Activated CD4-positive, alpha-beta T cell treated with anti-CD3 and anti-CD28 coated beads, Interleukin-2, amount 50 U/mL, for 1 hour (primary cell): Measurements from ENCODE around the gene ARHGAP45.

Experiments used
- DNase-seq: peaks from one replicate; pipeline ENCODE4 v3.0.0-alpha.2; 2020

ARHGAP45 gene

GRCh38 chr19:1070931-1071791 is 4.2 kb downstream of the ARHGAP45 start:
- DNase-seq: no peak

GRCh38 chr19:1072371-1073015 is 5.5 kb downstream of the ARHGAP45 start:
- no peak for DNase-seq

DNA sequence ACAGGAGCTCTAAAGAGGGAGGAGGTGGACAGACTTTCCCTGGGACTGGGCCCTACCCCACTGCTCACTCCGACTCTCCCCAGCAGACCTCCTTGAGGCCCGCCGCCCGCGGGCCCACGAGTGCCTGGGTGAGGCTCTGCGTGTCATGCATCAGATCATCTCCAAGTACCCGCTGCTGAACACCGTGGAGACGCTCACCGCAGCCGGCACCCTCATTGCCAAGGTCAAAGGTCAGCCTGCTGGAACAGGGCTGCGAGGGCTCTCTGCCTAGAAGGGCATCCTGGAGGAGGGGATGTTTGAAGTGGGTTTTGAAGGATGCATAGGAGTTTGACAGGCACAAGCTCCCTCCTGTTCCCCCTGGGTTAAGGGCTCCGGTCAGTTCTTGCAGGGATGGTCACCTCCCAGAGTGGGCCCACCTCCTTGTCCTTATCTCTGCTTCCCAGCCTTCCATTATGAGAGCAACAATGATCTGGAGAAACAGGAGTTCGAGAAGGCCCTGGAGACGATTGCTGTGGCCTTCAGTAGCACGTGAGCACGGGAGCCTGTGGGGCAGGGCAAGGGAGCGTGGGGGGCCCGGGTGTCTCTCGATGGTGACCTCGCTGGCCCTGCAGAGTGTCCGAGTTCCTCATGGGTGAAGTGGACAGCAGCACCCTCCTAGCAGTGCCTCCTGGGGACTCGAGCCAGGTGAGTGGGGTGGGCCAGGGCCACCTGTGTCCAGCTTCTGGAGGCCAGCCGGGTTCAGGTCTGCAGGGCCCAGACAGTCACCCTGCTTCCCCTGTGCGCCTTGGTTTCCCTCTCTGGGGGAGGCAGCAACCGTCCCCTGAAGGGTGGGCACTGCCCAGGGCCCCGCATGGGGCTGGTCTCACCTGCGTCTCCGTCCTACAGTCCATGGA is 6.3 kb downstream of the ARHGAP45 start:
- DNase-seq: no peak

DNA sequence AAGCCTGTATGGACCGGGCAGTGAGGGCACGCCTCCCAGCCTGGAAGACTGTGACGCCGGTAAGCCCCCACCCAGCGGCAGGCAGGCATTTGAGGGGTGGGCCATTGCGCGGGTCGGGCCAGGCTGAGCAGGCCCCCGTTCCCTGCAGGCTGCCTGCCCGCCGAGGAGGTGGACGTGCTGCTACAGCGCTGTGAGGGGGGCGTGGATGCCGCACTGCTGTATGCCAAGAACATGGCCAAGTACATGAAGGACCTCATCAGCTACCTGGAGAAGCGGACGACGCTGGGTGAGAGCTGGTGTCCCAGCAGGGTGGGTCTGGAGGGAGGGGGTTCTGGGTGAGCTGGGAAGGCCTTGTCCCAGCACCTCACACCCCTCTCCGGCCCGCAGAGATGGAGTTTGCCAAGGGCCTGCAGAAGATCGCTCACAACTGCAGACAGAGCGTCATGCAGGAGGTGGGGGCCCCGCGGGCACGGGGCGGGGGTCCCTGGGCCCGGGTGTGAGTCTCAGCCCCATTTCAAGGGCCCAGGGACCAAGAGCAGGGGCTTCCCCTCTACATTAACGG is 7.1 kb downstream of the ARHGAP45 start:
- DNase-seq: no peak

DNA sequence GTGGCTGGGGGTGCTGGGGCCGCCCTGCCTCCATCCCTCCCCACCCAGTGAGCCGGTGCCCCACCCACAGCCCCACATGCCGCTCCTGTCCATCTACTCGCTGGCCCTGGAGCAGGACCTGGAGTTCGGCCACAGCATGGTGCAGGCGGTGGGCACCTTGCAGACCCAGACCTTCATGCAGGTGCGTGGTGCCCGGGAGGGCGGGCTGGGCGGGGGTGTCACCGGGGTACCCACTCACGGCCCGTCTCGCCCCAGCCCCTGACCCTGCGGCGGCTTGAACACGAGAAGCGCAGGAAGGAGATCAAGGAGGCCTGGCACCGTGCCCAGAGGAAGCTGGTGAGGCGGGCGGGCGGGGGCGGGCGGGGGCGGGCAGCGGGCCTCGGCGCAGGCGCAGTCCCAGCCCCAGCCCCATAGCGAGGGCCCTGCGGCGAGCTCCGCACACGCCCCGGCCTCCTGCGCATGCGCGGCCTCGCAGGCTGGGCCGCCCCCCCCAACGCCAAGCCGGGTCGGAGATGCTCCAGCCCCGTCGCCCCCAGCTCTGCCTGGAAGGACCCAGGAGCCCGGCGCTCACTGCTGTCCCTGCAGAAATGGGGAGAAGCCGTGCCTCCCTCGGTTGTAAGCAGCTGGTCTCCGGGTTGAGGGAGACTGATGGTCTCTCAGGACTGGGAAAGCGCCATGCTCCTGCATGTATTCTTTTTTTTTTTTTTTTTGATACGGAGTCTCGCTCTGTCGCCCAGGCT is 7.7 kb downstream of the ARHGAP45 start:
- peak; percentile 98 for DNase-seq

DNA sequence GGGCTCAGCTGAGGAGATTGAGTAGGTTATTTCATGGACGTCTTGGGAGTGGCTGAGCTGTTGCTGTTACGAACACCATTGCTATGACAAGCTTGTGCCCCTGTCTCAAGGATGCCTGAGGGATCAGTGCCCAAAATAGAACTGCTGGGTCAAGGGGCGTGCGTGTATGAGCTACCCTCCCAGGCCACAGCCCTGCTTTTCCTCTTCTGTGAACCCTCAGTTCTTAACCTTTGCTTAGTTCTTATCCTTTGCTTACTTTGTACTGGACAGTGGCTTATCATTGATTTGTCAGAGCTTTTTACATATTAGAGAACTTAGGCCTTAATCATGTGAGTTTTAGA is 9.0 kb downstream of the ARHGAP45 start:
- no peak for DNase-seq

DNA sequence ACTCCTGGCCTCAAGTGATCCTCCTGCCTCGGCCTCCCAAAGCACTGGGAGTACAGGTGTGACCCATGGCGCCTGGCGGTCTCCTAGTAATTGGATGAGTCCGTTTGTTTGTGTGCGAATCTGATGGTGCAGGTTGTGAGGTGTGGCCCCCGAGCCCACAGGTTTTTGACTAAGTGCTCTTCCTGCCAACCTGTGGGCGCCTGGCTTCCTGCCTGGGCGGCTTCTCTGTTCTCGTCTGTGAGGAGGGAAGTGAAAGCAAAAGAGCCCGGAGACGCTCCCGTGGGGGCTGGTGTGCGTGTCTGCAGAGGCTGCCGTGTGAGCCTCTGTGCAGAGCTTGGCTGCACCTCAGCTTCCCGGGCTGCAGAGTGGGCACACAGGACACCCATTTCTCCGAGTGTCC is 10.0 kb downstream of the ARHGAP45 start:
- peak; percentile 91 for DNase-seq

DNA sequence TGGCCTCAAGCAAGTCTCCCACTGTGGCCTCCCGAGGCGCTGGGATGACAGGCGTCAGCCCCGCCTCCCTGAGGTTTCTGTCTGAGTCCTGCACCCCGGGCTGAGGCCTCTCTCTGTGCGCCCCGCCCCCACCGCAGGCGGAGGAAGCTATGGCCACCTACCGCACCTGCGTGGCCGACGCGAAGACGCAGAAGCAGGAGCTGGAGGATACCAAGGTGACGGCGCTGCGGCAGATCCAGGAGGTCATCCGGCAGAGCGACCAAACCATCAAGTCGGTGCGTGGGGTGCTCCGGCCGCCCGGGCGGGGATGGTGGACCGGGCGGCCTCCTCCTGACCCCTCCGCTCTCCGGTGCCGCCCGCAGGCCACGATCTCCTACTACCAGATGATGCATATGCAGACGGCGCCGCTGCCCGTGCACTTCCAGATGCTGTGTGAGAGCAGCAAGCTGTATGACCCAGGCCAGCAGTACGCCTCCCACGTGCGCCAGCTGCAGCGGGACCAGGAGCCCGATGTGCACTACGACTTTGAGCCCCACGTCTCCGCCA is 12.7 kb downstream of the ARHGAP45 start:
- peak; percentile 57 for DNase-seq

GRCh38 chr19:1080360-1081161 is 13.6 kb downstream of the ARHGAP45 start:
- DNase-seq: no peak

GRCh38 chr19:1081301-1082164 is 14.6 kb downstream of the ARHGAP45 start:
- no peak for DNase-seq

DNA sequence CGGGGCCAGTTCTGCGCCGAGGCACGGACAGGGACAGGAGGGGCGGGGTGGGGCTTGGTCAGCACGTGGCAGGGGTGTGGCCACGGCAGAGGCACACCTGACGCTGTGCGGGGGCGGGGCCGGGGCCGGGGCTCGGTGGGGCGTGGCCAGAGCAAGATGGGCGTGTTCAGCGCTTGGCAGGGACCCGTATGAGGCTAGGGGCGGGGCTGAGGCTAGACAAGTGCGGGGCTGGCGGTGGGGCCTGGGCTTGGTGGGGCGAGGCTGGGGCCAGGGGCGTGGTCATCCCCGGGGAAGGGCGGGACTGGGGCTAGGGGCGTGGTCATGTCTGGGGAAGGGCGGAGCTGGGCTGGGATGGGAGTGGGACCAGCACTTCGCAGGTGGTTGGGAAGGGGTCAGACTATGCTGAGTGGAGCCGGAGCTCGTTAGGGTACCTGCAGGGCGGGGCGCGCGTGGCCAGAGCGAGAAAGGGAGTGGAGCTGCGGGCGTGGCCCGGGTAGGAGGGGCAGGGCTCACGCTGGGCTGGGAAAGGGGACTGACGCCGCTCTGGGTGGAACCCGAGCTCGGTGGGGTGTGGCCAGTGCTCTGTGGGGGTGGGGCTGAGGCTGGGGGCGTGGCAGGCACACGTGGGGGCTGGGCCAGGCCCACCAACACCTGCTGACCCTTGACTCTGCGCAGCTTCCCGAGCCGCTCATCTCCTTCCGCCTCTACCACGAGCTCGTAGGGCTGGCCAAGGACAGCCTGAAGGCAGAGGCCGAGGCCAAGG is 15.4 kb downstream of the ARHGAP45 start:
- peak; percentile 89 for DNase-seq

GRCh38 chr19:1082928-1083816 is 16.2 kb downstream of the ARHGAP45 start:
- no peak for DNase-seq

DNA sequence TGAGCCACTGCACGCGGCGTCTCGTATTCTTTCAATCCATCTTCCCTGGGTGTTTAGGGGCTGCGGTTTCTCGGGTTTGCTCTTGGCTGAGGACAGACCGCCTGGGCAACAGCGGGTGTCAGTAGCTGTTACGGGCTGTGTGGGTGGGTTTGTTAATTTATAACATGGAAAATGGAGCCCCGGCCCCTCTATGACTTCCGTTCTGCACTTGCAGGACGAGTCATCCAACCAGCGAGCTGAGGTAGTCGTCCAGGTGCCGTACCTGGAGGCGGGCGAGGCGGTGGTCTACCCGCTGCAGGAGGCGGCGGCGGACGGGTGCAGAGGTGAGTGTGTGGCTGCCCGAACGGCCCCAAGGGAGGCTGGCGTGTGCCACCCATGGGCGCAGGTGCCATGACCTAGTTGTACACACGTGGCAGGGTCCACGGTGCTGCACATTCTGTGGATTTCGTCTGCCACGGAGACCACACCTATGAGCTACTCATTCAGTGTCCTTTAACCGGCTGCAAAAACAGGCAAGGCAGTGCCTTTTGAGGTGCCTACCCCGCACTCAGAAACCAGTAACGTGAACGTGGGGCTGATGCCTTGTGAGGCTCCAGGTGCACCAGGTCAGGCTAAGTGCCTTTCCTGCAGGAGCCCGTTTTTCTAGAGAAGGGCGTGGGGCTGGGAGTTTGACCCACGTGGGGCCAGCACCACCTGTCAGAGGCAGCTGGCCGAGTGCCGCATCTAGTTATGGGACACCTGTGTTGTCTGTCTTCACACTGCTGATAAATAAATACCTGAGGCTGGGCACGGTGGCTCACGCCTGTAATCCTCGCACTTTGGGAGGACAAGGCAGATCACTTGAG is 17.3 kb downstream of the ARHGAP45 start:
- no peak for DNase-seq

DNA sequence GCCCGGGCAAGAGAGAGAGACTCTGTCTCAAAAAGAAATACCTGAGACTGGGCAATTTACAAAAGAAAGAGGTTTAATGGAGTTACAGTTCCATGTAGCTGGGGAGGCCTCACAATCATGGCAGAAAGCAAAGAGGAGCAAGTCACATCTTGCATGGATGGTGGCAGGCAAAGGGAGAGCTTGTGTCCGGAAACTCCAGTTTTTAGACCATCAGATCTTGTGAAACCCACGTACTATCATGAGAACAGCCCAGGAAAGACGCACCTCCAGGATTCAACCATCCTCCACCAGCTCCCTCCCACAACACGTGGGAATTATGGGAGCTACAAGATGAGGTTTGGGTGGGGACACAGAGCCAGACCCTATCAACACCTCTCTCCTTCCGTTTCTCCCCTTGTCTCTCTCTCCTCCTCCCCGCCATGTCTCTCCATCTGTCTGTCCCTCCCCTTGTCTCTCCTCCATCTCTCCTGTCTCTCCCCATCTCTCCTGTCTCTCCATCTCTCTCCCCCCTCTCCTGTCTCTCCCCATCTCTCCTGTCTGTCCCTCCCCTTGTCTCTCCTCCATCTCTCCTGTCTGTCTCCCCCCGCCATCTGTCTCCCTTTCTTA is 18.2 kb downstream of the ARHGAP45 start:
- no peak for DNase-seq

DNA sequence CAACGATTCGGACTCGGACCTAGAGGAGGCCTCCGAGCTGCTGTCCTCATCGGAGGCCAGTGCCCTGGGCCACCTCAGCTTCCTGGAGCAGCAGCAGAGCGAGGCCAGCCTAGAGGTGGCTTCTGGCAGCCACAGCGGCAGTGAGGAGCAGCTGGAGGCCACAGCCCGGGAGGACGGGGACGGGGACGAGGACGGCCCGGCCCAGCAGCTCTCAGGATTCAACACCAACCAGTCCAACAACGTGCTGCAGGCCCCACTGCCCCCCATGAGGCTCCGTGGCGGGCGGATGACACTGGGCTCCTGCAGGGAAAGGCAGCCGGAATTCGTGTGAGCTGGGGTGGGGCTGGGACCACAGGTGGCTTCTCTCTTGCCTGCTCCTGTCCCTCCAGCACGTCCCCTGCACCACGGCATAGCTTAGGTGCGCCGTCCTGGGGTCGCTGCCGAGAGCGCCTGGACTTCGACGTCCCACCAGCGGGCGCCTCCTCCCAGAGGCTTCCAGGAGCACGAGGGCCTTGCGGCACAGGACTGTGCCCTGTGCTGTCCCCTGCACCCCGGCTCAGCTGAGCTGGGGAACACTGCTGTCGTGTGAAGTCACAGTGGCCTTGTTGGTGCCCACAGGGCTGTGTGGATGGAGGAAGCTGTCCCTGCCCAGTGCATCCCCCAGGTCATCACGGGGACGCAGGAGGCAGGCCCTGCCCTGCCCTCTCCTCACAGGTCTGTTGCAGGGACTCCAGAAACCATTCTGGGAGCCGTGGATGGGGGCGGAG is 18.9 kb downstream of the ARHGAP45 start:
- DNase-seq: no peak

DNA sequence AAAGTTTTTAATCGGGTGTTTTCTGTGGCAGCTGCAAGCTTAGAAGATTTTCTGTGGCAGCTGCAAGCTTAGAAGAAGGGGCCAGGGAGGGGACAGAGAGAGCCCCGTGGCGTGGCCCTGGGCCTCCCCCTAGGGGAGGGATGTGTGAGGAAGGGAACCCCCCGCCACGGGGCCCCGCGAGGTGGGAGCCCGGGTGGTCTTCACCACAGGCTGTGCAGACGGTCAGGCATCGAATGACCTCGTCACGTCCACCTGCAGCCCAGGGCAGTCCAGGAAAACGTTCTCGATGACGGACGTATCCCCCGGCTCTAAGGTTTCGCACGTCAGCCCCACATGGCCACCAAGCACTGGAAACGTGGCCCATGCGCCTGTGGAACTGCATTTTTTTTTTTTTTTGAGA is 19.6 kb downstream of the ARHGAP45 start:
- no peak for DNase-seq
